SK-N-SH treated with all-trans-retinoic acid at 6 μM for 48 hours (cell line): ENCODE results near the gene GFPT2.

Experiments used
- ARNTL ChIP-seq: fragments of 450-650 bp; formaldehyde crosslinking; IDR thresholded peaks from 2 replicates; pipeline ENCODE4 v1.5.0; 2020; ENCODE audit warnings: low read depth, mild to moderate bottlenecking, moderate library complexity, borderline replicate concordance
- CREB5 ChIP-seq: fragments of 250-450 bp; sonication (Bioruptor Pico); IDR thresholded peaks from 2 replicates; pipeline ENCODE4 v1.5.1; 2020; ENCODE audit warnings: low read depth, mild to moderate bottlenecking, moderate library complexity
- CSDC2 ChIP-seq: fragments of 250-450 bp; sonication (Bioruptor Pico); IDR thresholded peaks from 2 replicates; pipeline ENCODE4 v1.5.0; 2020; ENCODE audit warnings: mild to moderate bottlenecking, moderate library complexity
- GLIS3 ChIP-seq: fragments of 250-450 bp; sonication (Bioruptor Pico); IDR thresholded peaks from 2 replicates; pipeline ENCODE4 v1.5.0; 2020; ENCODE audit warnings: mild to moderate bottlenecking, moderate library complexity
- PATZ1 ChIP-seq: fragments of 250-450 bp; sonication (Bioruptor Pico); IDR thresholded peaks from 2 replicates; pipeline ENCODE4 v1.8.0; 2020; ENCODE audit warnings: mild to moderate bottlenecking, moderate library complexity, borderline replicate concordance
- POU6F1 ChIP-seq: fragments of 250-450 bp; sonication (Bioruptor Pico); IDR thresholded peaks from 2 replicates; pipeline ENCODE4 v1.8.0; 2021; ENCODE audit warnings: low read depth, mild to moderate bottlenecking, moderate library complexity, borderline replicate concordance
- PPARA ChIP-seq: fragments of 250-450 bp; sonication (Bioruptor Pico); IDR thresholded peaks from 2 replicates; pipeline ENCODE4 v1.5.0; 2020; ENCODE audit warnings: mild to moderate bottlenecking, borderline replicate concordance
- SNAI2 ChIP-seq: fragments of 250-450 bp; sonication (Bioruptor Pico); IDR thresholded peaks from 2 replicates; pipeline ENCODE4 v1.5.0; 2020; ENCODE audit warnings: mild to moderate bottlenecking, moderate library complexity
- TCF4 ChIP-seq: fragments of 250-450 bp; sonication (Bioruptor Pico); IDR thresholded peaks from 2 replicates; pipeline ENCODE4 v1.8.0; 2021; ENCODE audit warnings: mild to moderate bottlenecking, moderate library complexity, borderline replicate concordance
- ZC3H10 ChIP-seq: fragments of 250-450 bp; sonication (Bioruptor Pico); IDR thresholded peaks from 2 replicates; pipeline ENCODE4 v1.5.1; 2021; ENCODE audit warnings: mild to moderate bottlenecking, moderate library complexity
- ZFP3 ChIP-seq: fragments of 250-450 bp; sonication (Bioruptor Pico); IDR thresholded peaks from 2 replicates; pipeline ENCODE4 v1.5.0; 2020; ENCODE audit warnings: mild to moderate bottlenecking, moderate library complexity
- ZFP30 ChIP-seq: fragments of 450-650 bp; formaldehyde crosslinking; IDR thresholded peaks from 2 replicates; pipeline ENCODE4 v1.5.0; 2022; ENCODE audit warnings: mild to moderate bottlenecking, moderate library complexity
- ZNF565 ChIP-seq: fragments of 450-650 bp; formaldehyde crosslinking; conservative IDR thresholded peaks from 2 replicates; pipeline ENCODE4 v1.5.0; 2020; ENCODE audit warnings: low read depth, mild to moderate bottlenecking, moderate library complexity
- ZNF8 ChIP-seq: fragments of 450-650 bp; formaldehyde crosslinking; IDR thresholded peaks from 2 replicates; pipeline ENCODE4 v1.5.0; 2020; ENCODE audit warnings: mild to moderate bottlenecking, moderate library complexity

- no peak for TF ChIP-seq ARNTL
- no peak for TF ChIP-seq ZNF8
- no peak for TF ChIP-seq SNAI2 (CRISPR knock-in tag)
- no peak for TF ChIP-seq ZFP30 (CRISPR knock-in tag)
- no peak for TF ChIP-seq ZC3H10 (CRISPR knock-in tag)
- no peak for TF ChIP-seq CSDC2 (CRISPR knock-in tag)
- TF ChIP-seq ZNF565 (CRISPR knock-in tag): no peak
- TF ChIP-seq PATZ1: no peak
- TF ChIP-seq POU6F1 (CRISPR knock-in tag): no peak
- no peak for TF ChIP-seq CREB5 (CRISPR knock-in tag)
- no peak for TF ChIP-seq TCF4 (CRISPR knock-in tag)
- no peak for TF ChIP-seq PPARA (CRISPR knock-in tag)
- TF ChIP-seq ZFP3 (CRISPR knock-in tag): no peak
- TF ChIP-seq GLIS3 (CRISPR knock-in tag): no peak
These were observed 27.7 kb upstream of the GFPT2 start for GRCh38 chr5:180380856-180381255.
